Natural killer cell (primary cell): ENCODE results near the gene ZFAND3. TPM values are rescaled to one million over a fixed set of nuclear protein-coding genes. Genes with fewer than 3 reads are reported as not detected.

Experiments
- ATAC-seq, 3 donors: fragments of 150-1000 bp in 2 of 3; fragments of 200-7000 bp in 1 of 3; cut with Tn5 transposase; 1 replicate in 1 of 3; 2 replicates in 2 of 3; pipeline ENCODE4 v1.10.0; 2021; ENCODE audit warnings: mild to moderate bottlenecking in 2 of 3, moderate library complexity in 2 of 3
- DNase-seq, 2 donors: peaks; one replicate each; pipeline versions ENCODE4 v3.0.0 to v3.0.0-alpha.2; 2013 to 2021; ENCODE audit warnings: mixed read lengths in 1 of 2
- H3K27ac ChIP-seq: one replicate; pipeline ENCODE4 v1.5.1; 2013; ENCODE audit warnings: mild to moderate bottlenecking, low read length
- H3K27me3 ChIP-seq: one replicate; pipeline ENCODE4 v1.6.1; 2013; ENCODE audit warnings: low read length; ENCODE audit not compliant: control insufficient read depth, insufficient read depth
- H3K36me3 ChIP-seq: one replicate; pipeline ENCODE4 v1.6.1; 2013; ENCODE audit warnings: low read length; ENCODE audit not compliant: control insufficient read depth, insufficient read depth
- H3K4me1 ChIP-seq: one replicate; pipeline ENCODE4 v1.6.1; 2013; ENCODE audit warnings: low read length; ENCODE audit not compliant: control insufficient read depth, insufficient read depth
- H3K4me3 ChIP-seq: one replicate; pipeline ENCODE4 v1.5.1; 2013; ENCODE audit warnings: low read length
- H3K9me3 ChIP-seq: one replicate; pipeline ENCODE4 v1.6.1; 2013; ENCODE audit warnings: low read length; ENCODE audit not compliant: control insufficient read depth, insufficient read depth
- H3K27ac Mint-ChIP-seq, 2 donors: one replicate each; pipeline ENCODE4 v1.8.0; 2022; ENCODE audit warnings: mild to moderate bottlenecking in 2 of 2, mixed read lengths in 2 of 2, moderate library complexity in 1 of 2
- H3K27me3 Mint-ChIP-seq, 2 donors: one replicate each; pipeline ENCODE4 v1.8.0; 2022; ENCODE audit warnings: low read depth in 2 of 2, mixed read lengths in 2 of 2
- H3K36me3 Mint-ChIP-seq: one replicate; pipeline ENCODE4 v1.8.0; 2022; ENCODE audit warnings: mixed read lengths
- H3K4me1 Mint-ChIP-seq, 2 donors: one replicate each; pipeline ENCODE4 v1.8.0; 2022; ENCODE audit warnings: mixed read lengths in 2 of 2
- H3K4me3 Mint-ChIP-seq: one replicate; pipeline ENCODE4 v1.8.0; 2022; ENCODE audit warnings: mild to moderate bottlenecking, moderate library complexity, mixed read lengths
- H3K9me3 Mint-ChIP-seq, 2 donors: one replicate each; pipeline ENCODE4 v1.8.0; 2022; ENCODE audit warnings: mixed read lengths in 2 of 2
- CTCF ChIP-seq: fragments of 200-600 bp; IDR thresholded peaks from one replicate; pipeline ENCODE4 v1.8.0; 2022; ENCODE audit warnings: antibody characterized with exemption
- WGBS: methylation state at CpG from one replicate; pipeline ENCODE4 v1.1.7; 2013; ENCODE audit warnings: missing lambda C conversion rate; ENCODE audit not compliant: insufficient coverage; 5-methylcytosine and 5-hydroxymethylcytosine counted together
- intact Hi-C: fragments of 100-400 bp; cut with micrococcal nuclease; formaldehyde crosslinking; loops from one replicate; pipeline ENCODE4 v1.14.2; 2022
- total RNA-seq, 4 donors: library from RNA; stranded (reverse); fragments of 120-200 nt in 1 of 4; gene quantifications; one replicate each; pipeline versions ENCODE4 v1.2.3 to v1.2.4, GENCODE V29; 2013 to 2022

The ZFAND3 gene
- total RNA-seq, 3 donors from 2014 or later (not counting 1 experiment from before 2014, with no cell fraction given) = 87.7 to 97.4 (median 90.1) TPM

GRCh38 chr6:38191418-38191817 lies 371.9 kb downstream of the ZFAND3 start:
- Histone ChIP-seq H3K27me3 (no peaks in the 10 kb centered on the region), H3K4me1 (no peaks in the 10 kb centered on the region), H3K9me3 (no peaks in the 10 kb centered on the region), H3K27ac (no peak overlapping the region), H3K4me3 (no peak overlapping the region), H3K36me3 (no peaks in the 10 kb centered on the region)
- 88% methylated on average over 9 of the region's 9 CpGs for WGBS
- ATAC-seq = no peak
- Mint-ChIP-seq H3K27ac (no peak overlapping the region), H3K9me3 (no peaks in the 10 kb centered on the region), H3K27me3 (no peaks in the 10 kb centered on the region), H3K4me1 (peaks cover 5 to 17% of the 10 kb centered on the region in 2 donors), H3K4me3 (no peak overlapping the region), H3K36me3 (no peaks in the 10 kb centered on the region)
- DNase-seq = no peak
- intact Hi-C loops = no loop called here
- no peak for TF ChIP-seq CTCF

GRCh38 chr6:38192011-38192410 lies 372.5 kb downstream of the ZFAND3 start:
- H3K9me3 ChIP-seq = no peaks in the 10 kb centered on the region
- Mint-ChIP-seq H3K27ac (no peak overlapping the region), H3K36me3 (no peaks in the 10 kb centered on the region), H3K4me3 (no peak overlapping the region), H3K4me1 (peaks cover 5 to 15% of the 10 kb centered on the region in 2 donors), H3K27me3 (no peaks in the 10 kb centered on the region), H3K9me3 (no peaks in the 10 kb centered on the region)
- H3K27ac ChIP-seq = no peak overlapping the region
- ATAC-seq (no peak), DNase-seq (no peak)
- H3K27me3 ChIP-seq = no peaks in the 10 kb centered on the region
- H3K36me3 ChIP-seq = no peaks in the 10 kb centered on the region
- no peak for TF ChIP-seq CTCF
- 87% methylated on average over 9 of the region's 9 CpGs for WGBS
- no peak overlapping the region for H3K4me3 ChIP-seq
- intact Hi-C loops = no loop called here
- no peaks in the 10 kb centered on the region for H3K4me1 ChIP-seq

- intact Hi-C loops = no loop called here
- no peak overlapping the region for H3K4me3 ChIP-seq
- H3K9me3 Mint-ChIP-seq = no peaks in the 10 kb centered on the region
- H3K27me3 Mint-ChIP-seq = no peaks in the 10 kb centered on the region
- ATAC-seq (no peak), DNase-seq (no peak)
- no peak overlapping the region for H3K27ac Mint-ChIP-seq
- H3K9me3 ChIP-seq = no peaks in the 10 kb centered on the region
- peaks cover 5 to 10% of the 10 kb centered on the region in 2 donors for H3K4me1 Mint-ChIP-seq
- H3K4me3 Mint-ChIP-seq = no peak overlapping the region
- H3K36me3 ChIP-seq = no peaks in the 10 kb centered on the region
- no peaks in the 10 kb centered on the region for H3K36me3 Mint-ChIP-seq
- H3K4me1 ChIP-seq = no peaks in the 10 kb centered on the region
- no peaks in the 10 kb centered on the region for H3K27me3 ChIP-seq
- H3K27ac ChIP-seq = no peak overlapping the region
- WGBS = 91% methylated on average over 5 of the region's 5 CpGs
- TF ChIP-seq CTCF = no peak
Observed at GRCh38 chr6:38192487-38192886, 373.0 kb downstream of the ZFAND3 start.

- Histone ChIP-seq H3K4me3 (no peak overlapping the region), H3K27ac (no peak overlapping the region), H3K4me1 (no peaks in the 10 kb centered on the region), H3K27me3 (no peaks in the 10 kb centered on the region), H3K9me3 (no peaks in the 10 kb centered on the region), H3K36me3 (no peaks in the 10 kb centered on the region)
- intact Hi-C loops = no loop called here
- DNase-seq = no peak
- Mint-ChIP-seq H3K4me1 (peaks cover 5 to 10% of the 10 kb centered on the region in 2 donors), H3K9me3 (no peaks in the 10 kb centered on the region), H3K4me3 (no peak overlapping the region), H3K27ac (no peak overlapping the region), H3K27me3 (no peaks in the 10 kb centered on the region), H3K36me3 (no peaks in the 10 kb centered on the region)
- no peak for TF ChIP-seq CTCF
- WGBS = 98% methylated on average over 6 of the region's 7 CpGs
- no peak for ATAC-seq
Observed at GRCh38 chr6:38193051-38193450, 373.5 kb downstream of the ZFAND3 start.
